ENCODE data around the gene EXOC1. TPM values are rescaled to one million over a fixed set of nuclear protein-coding genes. Genes with fewer than 3 reads are reported as not detected.

The EXOC1 gene
- total and polyA plus RNA-seq, 4 donors, result 12.1 to 50.4 (median 32.6) TPM

- no peaks in the 10 kb centered on the region for H3K27me3 ChIP-seq (ENCODE audit: control insufficient read depth in 1 of 2, insufficient read depth in 2 of 2, low read length in 1 of 2)
- no peak overlapping the region for H3K27ac ChIP-seq (ENCODE audit: low read depth in 1 of 2, low read length in 2 of 2)
- no peaks in the 10 kb centered on the region for H3K4me1 ChIP-seq (ENCODE audit: control insufficient read depth in 1 of 2, insufficient read depth in 2 of 2, low read length in 2 of 2)
- WGBS, 2 donors, result 73 to 89% methylated on average over 6 of the region's 6 CpGs
- H3K9me3 ChIP-seq (ENCODE audit: control insufficient read depth, low read length), result no peaks in the 10 kb centered on the region
- H3K4me3 ChIP-seq (ENCODE audit: low read length in 2 of 2), result no peak overlapping the region
- intact Hi-C loops (cut with DNase I), result no loop called here
- ATAC-seq (ENCODE audit: low FRiP score) (no peak), DNase-seq (no peak)
- H3K36me3 ChIP-seq (ENCODE audit: control insufficient read depth in 1 of 2, insufficient read depth in 2 of 2, low read length in 1 of 2), result peaks cover 1 to 2% of the 10 kb centered on the region in 2 donors
These were observed 52.9 kb downstream of the EXOC1 start for GRCh38 chr4:55906323-55906722.

DNA sequence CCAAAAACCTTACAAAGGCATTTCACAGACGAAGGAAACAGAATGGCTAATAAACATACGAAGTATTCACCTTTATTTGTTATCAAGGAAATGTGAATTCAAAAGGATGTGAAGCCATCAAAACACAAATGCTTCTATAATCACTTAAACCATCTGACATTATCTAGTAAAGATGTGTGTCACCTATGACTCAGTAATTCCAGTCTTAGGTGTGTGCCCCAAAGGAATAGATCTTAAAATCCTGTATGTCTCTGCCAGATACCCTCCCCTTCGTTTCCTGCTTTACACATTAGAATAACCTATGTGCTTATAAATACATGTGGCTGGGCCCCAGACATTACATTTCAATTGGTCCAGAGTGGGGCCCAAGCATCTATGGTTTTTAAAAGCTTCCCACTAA, 53.5 kb downstream of the EXOC1 start:
- Histone ChIP-seq H3K4me3 (ENCODE audit: low read length in 2 of 2) (no peak overlapping the region), H3K27me3 (ENCODE audit: control insufficient read depth in 1 of 2, insufficient read depth in 2 of 2, low read length in 1 of 2) (no peaks in the 10 kb centered on the region), H3K4me1 (ENCODE audit: control insufficient read depth in 1 of 2, insufficient read depth in 2 of 2, low read length in 2 of 2) (no peaks in the 10 kb centered on the region), H3K36me3 (ENCODE audit: control insufficient read depth in 1 of 2, insufficient read depth in 2 of 2, low read length in 1 of 2) (peaks cover 1 to 2% of the 10 kb centered on the region in 2 donors), H3K27ac (ENCODE audit: low read depth in 1 of 2, low read length in 2 of 2) (no peak overlapping the region), H3K9me3 (ENCODE audit: control insufficient read depth, low read length) (no peaks in the 10 kb centered on the region)
- no peak for DNase-seq
- 80 to 83% methylated on average over 3 of the region's 3 CpGs for WGBS, 2 donors
- no peak for ATAC-seq (ENCODE audit: low FRiP score)
- intact Hi-C loops (cut with DNase I), result no loop called here

- ATAC-seq (ENCODE audit: low FRiP score), result no peak
- intact Hi-C loops (cut with DNase I), result no loop called here
These were observed 54.0 kb downstream of the EXOC1 start for GRCh38 chr4:55907469-55907868.

DNA sequence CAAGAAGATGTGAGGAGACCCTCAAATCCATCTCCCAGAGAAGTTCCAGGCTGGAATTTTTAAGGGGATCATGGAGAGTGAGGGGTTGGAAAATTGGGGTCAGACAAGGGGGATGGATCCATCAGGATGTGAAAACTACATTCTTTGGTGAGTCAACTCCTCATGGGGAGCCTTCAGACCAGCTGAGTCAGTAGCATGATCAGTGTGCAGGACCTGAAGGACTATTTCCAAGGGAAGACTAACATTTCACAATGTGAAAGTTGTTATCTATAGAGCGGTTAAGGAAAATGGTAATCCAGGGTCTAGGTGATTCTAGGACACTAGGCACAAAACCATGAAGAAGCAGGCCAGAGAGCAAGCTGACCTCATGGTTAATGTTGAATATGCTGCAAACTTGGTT, 56.7 kb downstream of the EXOC1 start:
- ATAC-seq (ENCODE audit: low FRiP score), result no peak
- WGBS, 2 donors, result 89 to 93% methylated on average over 1 of the region's 1 CpG

More at GRCh38 chr4:55907469-55907868, 54.0 kb downstream of the EXOC1 start:
- H3K36me3 ChIP-seq (ENCODE audit: control insufficient read depth in 1 of 2, insufficient read depth in 2 of 2, low read length in 1 of 2), result peaks cover 1 to 2% of the 10 kb centered on the region in 2 donors
- no peak overlapping the region for H3K27ac ChIP-seq (ENCODE audit: low read depth in 1 of 2, low read length in 2 of 2)
- no peak for DNase-seq
- H3K4me3 ChIP-seq (ENCODE audit: low read length in 2 of 2), result no peak overlapping the region
- no peaks in the 10 kb centered on the region for H3K9me3 ChIP-seq (ENCODE audit: control insufficient read depth, low read length)
- H3K27me3 ChIP-seq (ENCODE audit: control insufficient read depth in 1 of 2, insufficient read depth in 2 of 2, low read length in 1 of 2), result no peaks in the 10 kb centered on the region
- no peaks in the 10 kb centered on the region for H3K4me1 ChIP-seq (ENCODE audit: control insufficient read depth in 1 of 2, insufficient read depth in 2 of 2, low read length in 2 of 2)

GRCh38 chr4:55912249-55912648, 58.8 kb downstream of the EXOC1 start:
- intact Hi-C loops (cut with DNase I), result no loop called here
- Histone ChIP-seq H3K4me3 (ENCODE audit: low read length in 2 of 2) (no peak overlapping the region), H3K27me3 (ENCODE audit: control insufficient read depth in 1 of 2, insufficient read depth in 2 of 2, low read length in 1 of 2) (no peaks in the 10 kb centered on the region), H3K36me3 (ENCODE audit: control insufficient read depth in 1 of 2, insufficient read depth in 2 of 2, low read length in 1 of 2) (no peaks in the 10 kb centered on the region), H3K9me3 (ENCODE audit: control insufficient read depth, low read length) (no peaks in the 10 kb centered on the region), H3K27ac (ENCODE audit: low read depth in 1 of 2, low read length in 2 of 2) (no peak overlapping the region), H3K4me1 (ENCODE audit: control insufficient read depth in 1 of 2, insufficient read depth in 2 of 2, low read length in 2 of 2) (no peaks in the 10 kb centered on the region)
- ATAC-seq (ENCODE audit: low FRiP score) (no peak), DNase-seq (no peak)
- 44 to 47% methylated on average over 6 of the region's 6 CpGs for WGBS, 2 donors

More for the DNA sequence above, 56.7 kb downstream of the EXOC1 start:
- intact Hi-C loops (cut with DNase I), result no loop called here
- Histone ChIP-seq H3K4me3 (ENCODE audit: low read length in 2 of 2) (no peak overlapping the region), H3K9me3 (ENCODE audit: control insufficient read depth, low read length) (no peaks in the 10 kb centered on the region), H3K36me3 (ENCODE audit: control insufficient read depth in 1 of 2, insufficient read depth in 2 of 2, low read length in 1 of 2) (peaks cover 0 to 1% of the 10 kb centered on the region in 2 donors), H3K27ac (ENCODE audit: low read depth in 1 of 2, low read length in 2 of 2) (no peak overlapping the region), H3K4me1 (ENCODE audit: control insufficient read depth in 1 of 2, insufficient read depth in 2 of 2, low read length in 2 of 2) (no peaks in the 10 kb centered on the region), H3K27me3 (ENCODE audit: control insufficient read depth in 1 of 2, insufficient read depth in 2 of 2, low read length in 1 of 2) (no peaks in the 10 kb centered on the region)
- no peak for DNase-seq

DNA sequence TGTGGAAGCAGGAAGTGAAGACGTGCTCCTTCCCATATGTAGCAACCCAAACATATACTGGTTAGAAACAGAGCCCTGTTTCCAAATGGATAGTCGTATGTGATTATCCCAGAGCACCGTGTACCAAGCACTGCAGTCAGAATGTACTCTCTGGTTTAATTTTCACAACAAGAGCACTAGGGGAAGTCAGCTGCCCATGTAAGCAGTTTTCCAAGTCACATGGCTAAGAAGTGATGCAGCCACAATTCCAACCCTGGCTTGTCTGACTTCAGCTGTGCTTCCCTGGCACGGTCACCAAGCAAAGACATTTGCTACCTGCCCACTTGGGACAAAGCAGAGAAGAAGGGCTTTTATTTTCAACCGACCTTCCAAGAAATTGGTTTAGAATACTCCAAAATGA, 67.1 kb downstream of the EXOC1 start:
- Histone ChIP-seq H3K36me3 (ENCODE audit: control insufficient read depth in 1 of 2, insufficient read depth in 2 of 2, low read length in 1 of 2) (no peaks in the 10 kb centered on the region), H3K9me3 (ENCODE audit: control insufficient read depth, low read length) (no peaks in the 10 kb centered on the region), H3K4me3 (ENCODE audit: low read length in 2 of 2) (no peak overlapping the region), H3K4me1 (ENCODE audit: control insufficient read depth in 1 of 2, insufficient read depth in 2 of 2, low read length in 2 of 2) (no peaks in the 10 kb centered on the region), H3K27me3 (ENCODE audit: control insufficient read depth in 1 of 2, insufficient read depth in 2 of 2, low read length in 1 of 2) (no peaks in the 10 kb centered on the region), H3K27ac (ENCODE audit: low read depth in 1 of 2, low read length in 2 of 2) (no peak overlapping the region)
- no peak for ATAC-seq (ENCODE audit: low FRiP score)
- peak in 1 of 2 donors; percentile 45 for DNase-seq
- WGBS, 2 donors, result 58 to 66% methylated on average over 5 of the region's 5 CpGs
- intact Hi-C loops (cut with DNase I), result no loop called here

DNA sequence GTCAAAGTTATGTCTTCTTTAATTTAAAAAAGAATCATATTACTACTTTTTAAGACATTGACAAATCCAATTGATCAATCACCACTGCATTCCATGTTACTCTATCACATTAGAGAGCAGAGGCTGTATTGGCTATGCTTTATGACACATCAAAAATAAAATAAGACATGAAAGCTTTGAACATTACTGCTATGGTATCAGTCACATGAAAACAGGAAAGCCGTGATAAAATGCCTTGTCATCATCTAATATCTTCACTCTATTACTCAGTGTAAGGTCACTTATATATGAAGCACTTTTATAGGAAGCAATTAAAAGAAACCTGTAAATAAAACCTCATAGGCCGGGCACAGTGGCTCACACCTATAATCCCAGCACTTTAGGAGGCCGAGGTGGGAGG, 67.6 kb downstream of the EXOC1 start:
- WGBS, 2 donors, result 85 to 90% methylated on average over 3 of the region's 3 CpGs
- ATAC-seq (ENCODE audit: low FRiP score) (no peak), DNase-seq (no peak)
- Histone ChIP-seq H3K4me1 (ENCODE audit: control insufficient read depth in 1 of 2, insufficient read depth in 2 of 2, low read length in 2 of 2) (no peaks in the 10 kb centered on the region), H3K4me3 (ENCODE audit: low read length in 2 of 2) (no peak overlapping the region), H3K9me3 (ENCODE audit: control insufficient read depth, low read length) (no peaks in the 10 kb centered on the region), H3K27me3 (ENCODE audit: control insufficient read depth in 1 of 2, insufficient read depth in 2 of 2, low read length in 1 of 2) (no peaks in the 10 kb centered on the region), H3K27ac (ENCODE audit: low read depth in 1 of 2, low read length in 2 of 2) (no peak overlapping the region), H3K36me3 (ENCODE audit: control insufficient read depth in 1 of 2, insufficient read depth in 2 of 2, low read length in 1 of 2) (no peaks in the 10 kb centered on the region)
- intact Hi-C loops (cut with DNase I), result no loop called here

DNA sequence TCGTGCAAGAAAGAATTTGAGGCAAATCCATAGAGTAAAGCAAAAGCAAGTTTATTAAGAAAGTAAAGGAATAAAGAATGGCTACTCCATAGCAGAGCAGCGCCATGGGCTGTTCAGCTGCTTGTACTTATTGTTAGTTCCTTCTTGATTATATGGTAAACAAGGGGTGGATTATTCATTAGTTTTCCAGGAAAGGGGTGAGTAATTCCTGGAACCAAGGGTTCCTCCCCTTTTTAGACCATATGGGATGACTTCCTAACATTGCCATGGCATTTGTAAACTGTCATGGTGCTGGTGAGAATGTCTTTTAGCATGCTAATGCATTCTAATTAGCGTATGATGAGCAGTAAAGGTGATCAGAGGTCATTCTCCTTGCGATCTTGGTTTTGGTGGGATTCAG, 71.8 kb downstream of the EXOC1 start:
- Histone ChIP-seq H3K4me1 (ENCODE audit: control insufficient read depth in 1 of 2, insufficient read depth in 2 of 2, low read length in 2 of 2) (no peaks in the 10 kb centered on the region), H3K36me3 (ENCODE audit: control insufficient read depth in 1 of 2, insufficient read depth in 2 of 2, low read length in 1 of 2) (no peaks in the 10 kb centered on the region), H3K27ac (ENCODE audit: low read depth in 1 of 2, low read length in 2 of 2) (no peak overlapping the region), H3K9me3 (ENCODE audit: control insufficient read depth, low read length) (no peaks in the 10 kb centered on the region), H3K27me3 (ENCODE audit: control insufficient read depth in 1 of 2, insufficient read depth in 2 of 2, low read length in 1 of 2) (no peaks in the 10 kb centered on the region), H3K4me3 (ENCODE audit: low read length in 2 of 2) (no peak overlapping the region)
- WGBS, 2 donors, result 68 to 73% methylated on average over 4 of the region's 4 CpGs
- intact Hi-C loops (cut with DNase I), result no loop called here
- ATAC-seq (ENCODE audit: low FRiP score) (no peak), DNase-seq (no peak)

- Histone ChIP-seq H3K4me1 (ENCODE audit: control insufficient read depth in 1 of 2, insufficient read depth in 2 of 2, low read length in 2 of 2) (no peaks in the 10 kb centered on the region), H3K9me3 (ENCODE audit: control insufficient read depth, low read length) (no peaks in the 10 kb centered on the region), H3K27me3 (ENCODE audit: control insufficient read depth in 1 of 2, insufficient read depth in 2 of 2, low read length in 1 of 2) (no peaks in the 10 kb centered on the region), H3K27ac (ENCODE audit: low read depth in 1 of 2, low read length in 2 of 2) (no peak overlapping the region), H3K4me3 (ENCODE audit: low read length in 2 of 2) (no peak overlapping the region), H3K36me3 (ENCODE audit: control insufficient read depth in 1 of 2, insufficient read depth in 2 of 2, low read length in 1 of 2) (no peaks in the 10 kb centered on the region)
- DNase-seq, result no peak
- intact Hi-C loops (cut with DNase I), result no loop called here
- no peak for ATAC-seq (ENCODE audit: low FRiP score)
These were observed 73.2 kb downstream of the EXOC1 start for GRCh38 chr4:55926610-55927009.
